GM21619 (cell line): Measurements from ENCODE around the gene ARHGAP44.
"Not testable (repeated sequence)": the region's sequence is repeated elsewhere in the genome, so short reads cannot be mapped to it uniquely, and the experiment has no call there.

Experiments
- ATAC-seq: cut with Tn5 transposase; IDR thresholded peaks from one replicate; pipeline ENCODE4 v1.9.1; 2021; ENCODE audit not compliant: unreplicated experiment

The ARHGAP44 gene

GRCh38 chr17:12814718-12815117 is 25.4 kb downstream of the ARHGAP44 start:
- no peak for ATAC-seq

GRCh38 chr17:12815642-12816141 is 26.4 kb downstream of the ARHGAP44 start:
- peak; percentile 98 for ATAC-seq

GRCh38 chr17:12821376-12821940 is 32.2 kb downstream of the ARHGAP44 start:
- ATAC-seq, result no peak

GRCh38 chr17:12826431-12826830 is 37.1 kb downstream of the ARHGAP44 start:
- ATAC-seq, result no peak

GRCh38 chr17:12830777-12831247 is 41.5 kb downstream of the ARHGAP44 start:
- no peak for ATAC-seq

- ATAC-seq, result no peak
These were observed 42.5 kb downstream of the ARHGAP44 start for GRCh38 chr17:12831839-12832238.

GRCh38 chr17:12839042-12839441 is 49.7 kb downstream of the ARHGAP44 start:
- ATAC-seq, result no peak

GRCh38 chr17:12842936-12843335 is 53.6 kb downstream of the ARHGAP44 start:
- ATAC-seq, result no peak

- ATAC-seq, result no peak
These were observed 61.7 kb downstream of the ARHGAP44 start for GRCh38 chr17:12850996-12851395.

GRCh38 chr17:12851901-12852435 is 62.7 kb downstream of the ARHGAP44 start:
- no peak for ATAC-seq

GRCh38 chr17:12853921-12854320 is 64.6 kb downstream of the ARHGAP44 start:
- no peak for ATAC-seq

- no peak for ATAC-seq
These were observed 67.1 kb downstream of the ARHGAP44 start for GRCh38 chr17:12856416-12856815.

GRCh38 chr17:12857592-12857991 is 68.3 kb downstream of the ARHGAP44 start:
- no peak for ATAC-seq

GRCh38 chr17:12859520-12859919 is 70.2 kb downstream of the ARHGAP44 start:
- peak; percentile 61 for ATAC-seq

- ATAC-seq, result no peak
These were observed 76.5 kb downstream of the ARHGAP44 start for GRCh38 chr17:12865769-12866168.

- ATAC-seq, result no peak
These were observed 76.9 kb downstream of the ARHGAP44 start for GRCh38 chr17:12866244-12866643.

GRCh38 chr17:12867726-12868125 is 78.4 kb downstream of the ARHGAP44 start:
- no peak for ATAC-seq

- not testable (repeated sequence) for ATAC-seq
These were observed 84.3 kb downstream of the ARHGAP44 start for GRCh38 chr17:12873415-12874125.

- no peak for ATAC-seq
These were observed 88.8 kb downstream of the ARHGAP44 start for GRCh38 chr17:12877953-12878669.

GRCh38 chr17:12879096-12879495 is 89.8 kb downstream of the ARHGAP44 start:
- not testable (repeated sequence) for ATAC-seq

- ATAC-seq, result no peak
These were observed 94.2 kb downstream of the ARHGAP44 start for GRCh38 chr17:12883472-12883871.
